Panc1 (cell line): Measurements from ENCODE around the gene STK26.

Source experiments
- CTCF ChIP-seq: fragments of 450-650 bp; IDR thresholded peaks from 2 replicates; pipeline ENCODE4 v1.5.1; 2017; ENCODE audit warnings: mild to moderate bottlenecking
- POLR2AphosphoS5 ChIP-seq: IDR thresholded peaks from 2 replicates; pipeline ENCODE4 v1.6.1; 2012; ENCODE audit warnings: mild to moderate bottlenecking, low read depth, low read length, moderate library complexity
- TCF7L2 ChIP-seq: IDR thresholded peaks from 2 replicates; pipeline ENCODE4 v1.6.1; 2011; ENCODE audit warnings: mild to moderate bottlenecking, low read depth, low read length, inconsistent platforms

GRCh38 chrX:132119821-132120515, 96.9 kb downstream of the STK26 start:
- TF ChIP-seq CTCF: no peak
- no peak for TF ChIP-seq POLR2AphosphoS5
- TF ChIP-seq TCF7L2: no peak
